KOPT-K1 (cell line): ENCODE results near the gene SBNO2.
"Not testable (repeated sequence)": the region's sequence is repeated elsewhere in the genome, so short reads cannot be mapped to it uniquely, and the experiment has no call there.

ENCODE experiments used
- H3K27ac ChIP-seq: fragments of 200-600 bp; sonication (generic); 2 replicates; pipeline ENCODE4 v1.5.1; 2016; ENCODE audit warnings: antibody characterized with exemption, mild to moderate bottlenecking, low read depth, low read length; ENCODE audit not compliant: poor library complexity, severe bottlenecking
- H3K36me3 ChIP-seq: fragments of 200-600 bp; sonication (generic); 2 replicates; pipeline ENCODE4 v1.5.1; 2017; ENCODE audit warnings: antibody characterized with exemption, mild to moderate bottlenecking, low read length, moderate library complexity; ENCODE audit not compliant: insufficient read depth
- H3K9me3 ChIP-seq: fragments of 200-600 bp; sonication (generic); 2 replicates; pipeline ENCODE4 v1.5.1; 2017; ENCODE audit warnings: antibody characterized with exemption, low read length, mild to moderate bottlenecking; ENCODE audit not compliant: insufficient read depth, poor library complexity, severe bottlenecking

The SBNO2 gene

DNA sequence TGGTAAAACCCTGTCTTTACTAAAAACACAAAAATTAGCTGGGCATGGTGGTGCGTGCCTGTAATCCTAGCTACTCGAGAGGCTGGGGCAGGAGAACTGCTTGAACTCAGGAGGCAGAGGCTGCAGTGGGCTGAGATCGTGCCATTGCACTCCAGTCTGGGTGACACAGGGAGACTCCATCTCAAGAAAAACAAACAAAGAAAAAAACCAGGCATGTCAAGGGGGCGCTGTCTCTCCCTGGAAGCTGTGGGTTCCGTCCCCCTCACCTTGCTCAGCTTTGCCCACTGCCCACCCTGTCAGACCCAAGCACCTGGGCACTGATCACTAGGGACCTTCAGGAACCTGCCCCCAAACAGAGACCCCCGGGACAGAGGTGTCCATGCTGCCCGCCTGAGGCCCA lies 45.0 kb downstream of the SBNO2 start:
- not testable (repeated sequence) for H3K9me3 ChIP-seq, H3K27ac ChIP-seq
- peaks cover 22% of the 10 kb centered on the region for H3K36me3 ChIP-seq

DNA sequence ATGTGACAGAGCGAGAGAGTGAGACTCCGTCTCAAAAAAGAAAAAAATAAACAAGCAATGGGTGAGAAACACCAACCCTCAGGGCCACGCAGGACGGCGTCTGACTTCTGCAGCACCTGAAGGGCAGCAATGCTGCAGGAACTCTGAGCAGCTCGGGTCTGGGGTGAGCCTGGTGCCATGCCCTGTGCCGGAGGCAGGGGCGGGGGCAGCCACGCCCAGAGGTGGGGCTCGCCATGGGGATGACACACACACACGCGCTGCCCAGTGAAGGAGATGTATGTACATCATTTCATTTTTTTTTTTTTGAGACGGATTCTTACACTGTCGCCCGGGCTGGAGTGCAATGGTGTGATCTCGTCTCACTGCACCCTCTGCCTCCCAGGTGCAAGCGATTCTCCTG lies 46.0 kb downstream of the SBNO2 start:
- Histone ChIP-seq H3K36me3 (peaks cover 31% of the 10 kb centered on the region), H3K9me3 (no peaks in the 10 kb centered on the region), H3K27ac (no peak overlapping the region)

DNA sequence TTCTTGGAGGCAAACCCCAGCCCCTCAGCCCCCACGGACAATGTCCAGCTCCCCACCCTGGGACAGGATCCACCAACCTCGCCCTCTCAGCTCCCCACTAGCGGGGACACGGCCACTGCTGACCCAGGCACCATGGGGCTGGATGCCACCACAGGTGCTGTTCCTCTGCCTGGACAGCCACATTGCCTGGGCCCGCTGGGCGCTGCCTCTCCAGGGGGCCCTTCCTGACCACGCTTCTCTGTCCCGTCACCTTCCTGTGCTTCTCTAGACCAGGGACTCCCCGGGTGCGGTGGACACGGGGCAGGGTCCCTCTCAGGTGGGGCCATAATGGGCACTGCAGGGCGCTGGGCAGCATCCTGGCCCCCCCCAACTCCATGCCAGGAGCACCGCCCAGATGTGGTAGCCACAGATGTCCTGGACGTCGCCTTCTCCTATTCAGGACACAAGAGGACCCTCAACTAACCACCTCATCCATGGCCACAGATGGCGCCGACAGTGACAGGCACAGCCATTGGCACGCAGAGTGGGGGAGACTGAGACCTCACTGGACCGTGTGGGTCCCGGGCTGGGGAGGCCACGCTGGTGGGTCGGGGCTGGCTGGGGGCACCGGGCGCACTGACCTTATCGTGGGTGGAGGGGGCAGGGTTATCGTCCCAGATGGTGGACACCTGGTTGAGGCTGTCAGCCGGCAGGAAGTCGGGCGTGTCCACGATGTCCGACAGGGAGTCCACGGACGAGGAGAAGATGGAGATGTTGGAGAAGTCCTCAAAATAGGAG lies 46.9 kb downstream of the SBNO2 start:
- H3K27ac ChIP-seq: no peak overlapping the region
- peaks cover 40% of the 10 kb centered on the region for H3K36me3 ChIP-seq
- no peaks in the 10 kb centered on the region for H3K9me3 ChIP-seq

DNA sequence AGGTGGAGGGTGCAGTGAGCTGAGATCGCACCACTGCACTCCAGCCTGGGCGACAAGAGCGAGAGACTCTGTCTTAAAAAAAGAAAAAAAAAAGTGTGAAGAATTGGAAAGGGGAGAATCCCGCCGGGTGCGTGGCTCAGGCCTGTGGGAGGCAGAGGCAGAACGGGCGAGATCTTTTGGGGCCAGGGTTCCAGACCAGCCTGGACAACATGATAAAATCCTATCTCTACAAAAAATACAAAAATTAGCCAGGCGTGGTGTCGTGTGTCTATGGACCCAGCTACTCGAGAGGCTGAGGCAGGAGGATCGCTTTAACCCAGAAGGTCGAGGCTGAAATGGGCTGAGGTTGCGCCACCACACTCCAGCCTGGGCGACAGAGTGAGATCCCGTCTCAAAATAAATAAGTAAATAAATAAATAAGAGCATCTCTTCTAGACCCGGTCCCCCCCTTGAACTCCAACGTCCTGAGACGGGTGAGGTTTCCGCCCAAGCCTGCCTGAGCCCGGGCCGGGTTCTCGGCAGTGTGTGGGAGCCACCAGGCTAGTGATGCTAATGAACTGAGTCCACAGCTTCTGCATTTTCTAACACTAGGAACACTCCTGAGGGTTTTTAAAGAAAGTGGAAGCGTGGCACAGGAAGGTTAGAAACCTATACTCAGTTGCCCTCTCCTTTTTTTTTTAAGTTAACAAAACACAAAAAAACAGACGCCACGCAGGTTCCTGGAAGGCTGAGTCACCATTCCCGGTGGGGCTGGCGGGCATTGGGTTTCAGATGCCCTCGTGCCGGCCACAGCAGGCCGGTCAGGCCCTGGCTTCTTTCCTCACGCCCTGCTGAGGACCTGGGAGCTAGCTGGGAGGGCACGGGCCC lies 48.2 kb downstream of the SBNO2 start:
- Histone ChIP-seq H3K27ac (no peak overlapping the region), H3K9me3 (no peaks in the 10 kb centered on the region), H3K36me3 (peaks cover 51% of the 10 kb centered on the region)

DNA sequence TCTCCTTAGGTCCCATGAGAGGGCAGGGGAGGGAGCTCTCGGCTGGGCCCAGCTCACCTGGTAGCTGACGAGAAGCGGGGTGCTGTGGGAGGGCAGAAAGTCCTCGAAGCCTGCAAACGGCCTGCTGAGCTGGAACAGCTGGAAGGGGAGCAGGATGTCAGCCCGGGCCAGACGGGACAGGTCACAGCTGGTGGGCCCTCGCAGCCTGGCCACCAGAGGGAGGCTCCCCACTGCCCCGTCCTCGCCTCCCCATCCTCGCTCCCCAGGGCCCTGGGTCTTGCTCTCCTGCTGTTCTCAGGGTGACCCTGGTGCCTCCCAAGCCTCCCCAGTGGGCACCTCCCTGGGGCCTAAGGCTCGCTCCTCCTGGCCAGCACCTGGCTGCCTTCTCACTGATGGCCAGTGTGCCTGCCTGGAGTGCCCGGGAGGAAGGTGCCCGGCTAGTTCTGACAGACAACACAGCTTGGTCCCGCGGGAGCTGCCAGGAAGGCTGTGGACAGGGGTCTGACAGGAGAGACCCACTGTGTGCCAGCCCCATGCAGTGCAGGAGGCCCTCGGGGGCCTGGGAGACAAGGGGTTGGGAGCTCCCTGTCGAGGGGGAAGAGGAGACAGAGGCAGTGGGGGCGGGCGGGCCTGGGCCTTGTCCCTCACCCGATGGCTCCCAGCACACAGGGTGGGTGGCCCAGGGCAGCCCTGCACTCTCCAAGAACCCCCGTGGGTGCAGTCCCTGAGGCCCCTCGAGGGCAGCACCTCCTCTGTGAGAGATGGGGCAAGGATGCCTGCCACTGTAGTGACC lies 50.0 kb downstream of the SBNO2 start:
- H3K9me3 ChIP-seq: no peaks in the 10 kb centered on the region
- H3K27ac ChIP-seq: no peak overlapping the region
- H3K36me3 ChIP-seq: peaks cover 69% of the 10 kb centered on the region

DNA sequence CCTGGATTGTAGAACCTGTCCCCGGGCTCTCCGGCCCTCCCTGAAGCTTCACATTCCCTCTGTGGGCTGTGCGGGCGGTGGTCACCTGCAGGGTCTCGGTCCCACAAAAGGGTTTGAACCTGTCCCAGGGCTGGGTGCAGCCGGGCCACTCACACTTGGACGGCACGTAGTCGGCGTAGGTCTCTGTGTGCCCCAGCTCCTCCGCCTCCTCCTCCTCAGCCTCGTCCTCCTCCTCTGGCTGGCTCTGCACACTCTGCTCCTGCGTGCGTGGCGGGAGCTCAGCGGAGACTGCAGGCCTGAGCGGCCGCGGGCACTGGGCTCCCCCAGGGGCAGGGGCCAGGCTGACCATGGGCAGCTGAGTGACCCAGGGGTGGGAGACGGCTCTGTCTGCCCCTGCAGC lies 50.7 kb downstream of the SBNO2 start:
- no peak overlapping the region for H3K27ac ChIP-seq
- H3K9me3 ChIP-seq: no peaks in the 10 kb centered on the region
- peaks cover 75% of the 10 kb centered on the region for H3K36me3 ChIP-seq

DNA sequence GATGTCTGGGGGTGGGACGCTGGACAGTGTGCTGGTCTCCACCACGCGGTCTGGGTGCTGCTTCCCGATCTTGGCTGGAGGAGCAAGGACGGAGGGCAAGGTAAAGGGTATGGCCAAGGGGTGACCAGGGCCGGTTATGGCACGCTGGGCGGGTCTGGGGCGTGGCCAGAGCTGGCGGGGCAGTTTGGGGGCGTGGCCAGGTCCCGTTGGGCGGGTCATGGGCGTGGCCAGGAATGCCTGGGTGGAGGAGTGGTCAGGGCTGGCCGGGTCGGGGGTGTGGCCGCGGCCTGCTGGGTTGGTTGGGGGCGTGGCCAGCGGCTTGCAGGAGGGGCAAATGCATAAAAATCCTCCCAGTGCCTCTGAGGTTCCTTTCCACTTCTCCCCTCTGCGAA lies 51.1 kb downstream of the SBNO2 start:
- H3K36me3 ChIP-seq: peaks cover 79% of the 10 kb centered on the region
- H3K9me3 ChIP-seq: no peaks in the 10 kb centered on the region
- H3K27ac ChIP-seq: no peak overlapping the region

DNA sequence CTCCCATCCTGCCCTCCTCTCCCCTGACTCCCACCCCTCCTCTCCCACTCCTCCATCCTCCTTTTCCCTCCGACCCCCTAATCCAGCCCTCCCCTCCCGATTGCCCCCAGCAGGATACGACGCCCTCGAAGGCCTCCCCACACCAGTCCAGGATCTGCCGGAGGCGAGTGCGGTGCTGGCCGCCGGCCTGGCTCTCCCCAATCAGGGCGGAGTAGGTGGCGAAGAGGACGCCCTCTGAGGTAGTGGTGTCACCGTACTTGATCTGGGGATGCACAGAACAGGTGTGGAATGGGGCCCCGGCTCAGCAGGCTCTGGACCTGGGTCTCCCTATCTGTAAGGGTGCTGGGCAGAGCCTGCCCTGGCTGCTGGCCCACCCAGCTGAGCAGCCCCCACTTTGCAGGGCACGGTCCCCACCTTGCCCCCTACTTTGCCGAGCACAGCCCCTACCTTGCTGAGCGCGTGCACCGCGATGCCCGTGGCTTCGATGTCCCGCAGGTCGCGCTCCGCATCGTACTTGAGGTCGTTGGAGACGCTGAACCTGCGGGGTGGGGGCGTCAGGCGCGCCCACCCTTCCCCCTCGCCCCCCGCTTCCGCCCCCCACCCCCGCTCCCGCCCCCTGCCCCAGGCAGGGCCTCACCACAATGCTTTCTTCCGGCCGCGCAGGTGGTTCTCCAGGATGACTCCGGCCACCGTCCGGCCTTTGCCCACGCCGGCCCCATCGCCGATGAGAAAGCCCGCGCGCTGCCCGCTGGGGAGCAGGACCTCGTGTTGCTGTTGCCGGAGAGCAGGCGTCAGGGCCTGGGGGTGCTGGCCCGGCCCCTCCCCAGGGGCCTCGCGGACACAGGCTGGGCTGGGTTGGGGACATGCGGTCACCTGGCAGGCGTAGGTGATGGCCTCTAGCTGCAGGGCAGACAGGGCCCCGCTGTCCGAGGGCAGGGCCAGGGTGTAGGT lies 51.8 kb downstream of the SBNO2 start:
- Histone ChIP-seq H3K36me3 (peaks cover 82% of the 10 kb centered on the region), H3K9me3 (no peaks in the 10 kb centered on the region), H3K27ac (no peak overlapping the region)

DNA sequence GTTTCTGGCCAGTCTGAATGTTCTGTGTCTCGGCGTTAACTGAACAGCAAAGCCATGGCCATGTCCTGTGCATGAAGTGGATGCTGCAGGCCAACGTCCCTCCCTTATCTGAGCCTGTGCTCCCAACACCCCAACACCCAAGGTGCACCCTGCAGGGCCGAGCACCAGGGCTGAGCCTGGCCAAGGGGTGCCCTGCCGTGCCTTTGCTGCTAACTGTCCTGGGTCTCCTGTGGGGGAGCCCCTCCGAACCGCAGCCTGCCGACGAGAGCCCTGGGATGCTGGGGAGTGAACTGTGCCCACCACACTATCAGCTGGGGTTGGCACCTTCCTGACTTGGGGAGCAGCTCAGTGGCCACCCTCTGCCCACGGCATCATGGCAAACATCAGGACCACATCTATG lies 52.7 kb downstream of the SBNO2 start:
- no peaks in the 10 kb centered on the region for H3K9me3 ChIP-seq
- H3K36me3 ChIP-seq: peaks cover 83% of the 10 kb centered on the region
- H3K27ac ChIP-seq: no peak overlapping the region

DNA sequence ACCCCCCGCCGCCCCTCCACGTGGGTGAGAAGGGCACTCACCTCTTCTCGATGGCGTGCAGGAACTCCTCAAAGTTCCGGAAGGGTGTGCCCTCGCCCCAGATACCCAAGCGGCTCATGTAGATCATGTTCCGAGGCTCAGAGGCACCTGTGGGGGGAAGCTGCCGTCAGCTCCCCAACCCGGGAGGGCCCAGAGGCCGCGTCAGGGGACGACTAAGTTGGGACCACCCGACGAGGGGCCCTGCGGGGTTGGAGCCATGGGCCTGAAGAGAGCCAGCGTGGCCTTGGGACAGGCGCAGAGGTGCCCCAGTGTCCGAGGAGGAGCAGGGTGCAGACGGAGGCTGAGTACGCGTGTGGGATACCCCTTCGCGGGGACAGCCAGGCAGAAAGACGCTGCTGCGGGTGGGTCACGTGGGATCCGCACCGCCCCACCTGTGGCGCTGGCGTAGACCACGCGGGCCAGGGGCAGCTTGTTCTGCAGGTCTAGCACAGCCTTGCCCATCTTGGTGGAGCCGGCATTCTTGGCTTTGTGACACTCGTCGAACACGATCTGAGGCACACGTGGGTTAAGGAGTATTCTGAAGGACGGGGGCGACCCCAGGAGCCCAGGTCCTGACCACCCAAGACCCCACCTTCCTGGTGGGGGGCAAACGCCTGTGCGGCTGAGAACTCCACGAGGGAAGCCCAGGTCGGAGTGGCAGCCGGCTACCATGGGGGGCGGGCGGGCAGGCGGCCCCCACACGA lies 54.4 kb downstream of the SBNO2 start:
- Histone ChIP-seq H3K9me3 (no peaks in the 10 kb centered on the region), H3K36me3 (peaks cover 80% of the 10 kb centered on the region), H3K27ac (no peak overlapping the region)

DNA sequence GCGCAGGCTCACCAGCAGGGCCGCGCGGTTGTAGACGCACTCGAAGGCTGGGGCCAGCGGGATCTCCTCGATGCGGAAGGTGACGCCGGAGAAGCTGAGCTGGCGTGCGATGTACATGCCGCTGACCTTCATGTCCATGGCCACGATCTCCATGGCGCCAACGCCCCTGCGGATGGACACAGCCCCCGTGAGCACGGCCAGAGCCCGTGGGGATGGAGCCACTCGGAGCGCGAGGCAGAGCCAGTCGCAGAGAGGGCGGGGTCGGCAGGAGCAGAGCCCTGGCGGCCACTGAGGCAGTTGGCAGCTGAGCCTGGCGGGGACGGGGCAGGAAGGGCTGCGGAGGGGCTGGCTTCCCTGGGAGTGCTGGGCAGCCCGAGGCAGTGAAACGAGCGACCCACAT lies 55.1 kb downstream of the SBNO2 start:
- Histone ChIP-seq H3K9me3 (no peaks in the 10 kb centered on the region), H3K27ac (no peak overlapping the region), H3K36me3 (peaks cover 77% of the 10 kb centered on the region)

DNA sequence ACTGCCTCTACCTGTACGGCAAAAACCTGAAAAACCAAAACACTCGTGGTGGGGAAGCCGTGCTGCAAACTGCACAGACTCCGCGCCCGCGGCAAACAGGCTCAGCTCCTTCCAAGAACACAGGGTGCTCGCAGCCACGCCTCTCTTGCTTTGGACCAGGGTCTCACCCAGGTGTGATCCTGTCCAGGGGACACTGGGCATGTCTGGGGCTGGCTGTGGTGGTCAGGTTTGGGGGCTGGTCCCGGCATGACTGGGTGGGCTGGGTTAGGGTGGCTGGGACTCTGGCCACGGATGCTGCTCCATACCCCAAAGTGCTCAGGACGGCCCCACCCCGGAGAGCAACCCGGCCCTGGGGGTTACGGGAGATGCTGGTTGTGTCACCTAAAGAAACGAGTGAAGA lies 56.4 kb downstream of the SBNO2 start:
- Histone ChIP-seq H3K9me3 (no peaks in the 10 kb centered on the region), H3K36me3 (peaks cover 72% of the 10 kb centered on the region)

DNA sequence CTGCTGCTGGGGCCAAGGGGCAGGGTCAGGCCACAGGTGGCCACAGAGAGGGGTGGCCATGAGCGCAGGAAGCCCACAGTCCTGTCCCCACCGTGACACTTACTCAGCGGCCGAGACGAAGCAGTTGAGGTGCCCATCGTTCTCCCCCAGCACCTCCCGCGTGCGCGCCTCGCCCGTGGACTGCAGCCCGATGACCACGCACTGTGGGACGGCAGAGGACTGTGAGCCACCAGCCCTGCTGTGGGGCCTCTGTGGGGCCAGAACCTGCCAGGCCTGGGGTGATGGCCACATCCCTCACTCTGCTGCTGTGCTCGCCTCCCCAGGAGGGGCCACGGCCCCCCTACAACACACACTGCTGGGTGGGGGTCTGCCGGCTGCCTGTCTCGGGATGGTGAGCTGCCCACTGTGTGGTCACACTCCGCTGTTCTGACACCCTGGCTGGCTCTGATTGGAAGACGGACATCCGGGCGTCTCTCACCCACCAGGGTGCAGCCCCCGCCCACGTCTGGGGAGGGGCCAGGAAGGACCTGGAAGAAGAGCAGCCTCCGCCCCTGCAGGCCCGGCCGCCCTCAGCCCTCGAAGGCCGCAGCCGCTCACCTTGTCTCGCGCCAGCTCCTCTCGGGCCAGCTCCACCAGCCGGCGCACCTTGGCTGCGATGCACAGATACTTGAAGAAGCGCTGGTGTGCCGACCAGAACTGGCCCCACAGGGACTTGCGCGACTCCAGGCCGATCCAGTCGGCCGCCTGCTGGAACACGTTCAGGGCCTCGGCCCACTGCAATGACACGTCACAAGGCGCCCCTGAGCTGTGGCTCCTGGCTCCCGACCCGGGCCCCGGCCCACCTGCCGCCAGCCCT lies 57.1 kb downstream of the SBNO2 start:
- Histone ChIP-seq H3K36me3 (peaks cover 72% of the 10 kb centered on the region), H3K27ac (no peak overlapping the region), H3K9me3 (no peaks in the 10 kb centered on the region)

More for the DNA sequence above, 56.4 kb downstream of the SBNO2 start:
- H3K27ac ChIP-seq: no peak overlapping the region
